ENCODE data around the gene CADPS2. TPM values are rescaled to one million over a fixed set of nuclear protein-coding genes. Genes with fewer than 3 reads are reported as not detected.

The CADPS2 gene
- polyA plus RNA-seq, 1 donor: 15.1 TPM

DNA sequence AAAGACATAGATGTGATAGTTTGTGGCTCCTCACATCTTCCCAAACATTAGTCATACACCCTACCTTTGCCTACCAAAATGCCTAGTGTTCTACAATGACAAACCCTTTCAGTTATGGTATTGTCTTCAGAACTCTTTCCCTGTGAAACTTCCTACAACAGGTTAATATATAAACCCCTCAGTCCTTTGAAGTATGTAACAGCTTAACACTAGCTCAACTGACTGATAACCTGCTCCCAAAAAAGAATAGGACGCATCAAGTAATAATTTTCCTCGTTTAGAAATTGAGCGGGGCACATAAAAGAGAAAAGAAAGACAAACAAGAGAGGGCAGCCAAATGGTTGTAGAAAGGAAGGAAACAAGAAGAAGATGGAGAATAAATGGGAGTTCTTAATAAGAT lies 133.7 kb downstream of the CADPS2 start:
- no CpG with 5 or more reads among the region's 3 CpGs for WGBS (ENCODE audit: insufficient coverage, low lambda C conversion rate)
- no peak for DNase-seq
- no peak overlapping the region for H3K27ac ChIP-seq (ENCODE audit: low read length)
- H3K27me3 ChIP-seq (ENCODE audit: control insufficient read depth, insufficient read depth, low read length): no peaks in the 10 kb centered on the region
- no peaks in the 10 kb centered on the region for H3K4me1 ChIP-seq (ENCODE audit: control insufficient read depth, insufficient read depth, low read length)
- H3K36me3 ChIP-seq (ENCODE audit: control insufficient read depth, insufficient read depth, low read length): no peaks in the 10 kb centered on the region
- no peaks in the 10 kb centered on the region for H3K9me3 ChIP-seq (ENCODE audit: control insufficient read depth, low read depth, low read length)
- no peak overlapping the region for H3K4me3 ChIP-seq (ENCODE audit: low read length)

DNA sequence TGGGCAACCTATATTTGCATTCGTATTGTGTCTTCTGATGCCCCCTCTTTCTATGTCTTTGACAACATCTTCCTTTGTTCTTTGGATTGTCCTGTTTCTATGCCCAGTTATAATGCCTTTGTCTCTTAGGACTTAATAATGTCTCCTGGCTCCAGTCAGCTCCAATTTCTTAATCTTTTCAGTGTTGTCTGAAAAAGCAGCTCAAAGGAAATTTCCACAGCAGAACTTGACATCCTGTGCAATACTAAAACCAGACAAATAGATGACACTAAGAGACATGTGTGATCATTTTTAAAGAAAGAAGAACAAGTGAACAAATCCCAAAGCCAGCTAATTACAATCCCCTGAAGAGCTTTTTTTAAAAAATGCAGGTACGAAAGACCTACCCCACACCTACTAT lies 135.9 kb downstream of the CADPS2 start:
- Histone ChIP-seq H3K27ac (ENCODE audit: low read length) (no peak overlapping the region), H3K36me3 (ENCODE audit: control insufficient read depth, insufficient read depth, low read length) (no peaks in the 10 kb centered on the region), H3K9me3 (ENCODE audit: control insufficient read depth, low read depth, low read length) (no peaks in the 10 kb centered on the region), H3K27me3 (ENCODE audit: control insufficient read depth, insufficient read depth, low read length) (no peaks in the 10 kb centered on the region), H3K4me3 (ENCODE audit: low read length) (no peak overlapping the region), H3K4me1 (ENCODE audit: control insufficient read depth, insufficient read depth, low read length) (no peaks in the 10 kb centered on the region)
- DNase-seq: no peak
- WGBS (ENCODE audit: insufficient coverage, low lambda C conversion rate): 100% methylated on average over 1 of the region's 2 CpGs

DNA sequence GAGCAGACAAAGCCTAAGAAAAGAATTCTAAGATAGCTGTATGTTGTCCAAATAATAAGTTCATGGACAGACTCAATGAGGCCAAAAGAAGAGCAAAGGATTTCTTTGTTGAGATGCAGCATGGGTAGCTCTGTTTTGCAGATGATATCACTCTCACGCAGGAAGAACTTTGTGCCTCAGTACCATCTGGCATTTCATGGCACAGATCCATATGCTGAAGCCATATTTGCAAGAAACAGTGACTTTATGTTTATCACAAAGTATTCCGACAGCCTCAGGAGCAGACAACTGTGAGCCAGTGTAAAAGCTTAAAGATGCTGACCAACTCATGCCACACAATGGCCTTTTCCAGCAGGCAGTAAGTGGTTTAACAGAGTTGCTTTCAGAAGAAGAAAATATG lies 138.1 kb downstream of the CADPS2 start:
- no peak overlapping the region for H3K27ac ChIP-seq (ENCODE audit: low read length)
- no CpG with 5 or more reads among the region's 2 CpGs for WGBS (ENCODE audit: insufficient coverage, low lambda C conversion rate)
- H3K36me3 ChIP-seq (ENCODE audit: control insufficient read depth, insufficient read depth, low read length): no peaks in the 10 kb centered on the region
- H3K4me1 ChIP-seq (ENCODE audit: control insufficient read depth, insufficient read depth, low read length): no peaks in the 10 kb centered on the region
- H3K4me3 ChIP-seq (ENCODE audit: low read length): no peak overlapping the region
- peak in 1 of 2 donors; percentile 6 for DNase-seq
- H3K27me3 ChIP-seq (ENCODE audit: control insufficient read depth, insufficient read depth, low read length): no peaks in the 10 kb centered on the region
- no peaks in the 10 kb centered on the region for H3K9me3 ChIP-seq (ENCODE audit: control insufficient read depth, low read depth, low read length)

DNA sequence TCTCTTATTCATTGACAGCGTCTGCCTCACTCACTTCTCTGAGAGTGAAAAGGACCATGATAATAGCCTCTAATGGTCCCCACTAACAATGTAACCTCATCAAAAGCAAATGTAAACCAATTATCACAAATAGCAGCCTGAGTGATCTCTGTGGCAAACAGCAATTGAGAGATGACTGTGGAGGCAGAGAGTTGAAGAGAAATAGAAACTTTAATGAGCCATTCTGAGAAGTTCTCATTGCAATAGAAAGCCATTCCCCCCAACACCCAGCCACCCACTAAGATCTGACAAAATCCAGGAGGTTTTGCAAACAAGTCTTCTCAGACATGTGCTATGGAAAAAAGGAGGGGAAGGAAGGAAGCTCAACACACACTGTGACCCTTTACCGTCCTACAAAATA lies 139.3 kb downstream of the CADPS2 start:
- DNase-seq: no peak
- WGBS (ENCODE audit: insufficient coverage, low lambda C conversion rate): 86% methylated on average over 1 of the region's 2 CpGs
- no peaks in the 10 kb centered on the region for H3K4me1 ChIP-seq (ENCODE audit: control insufficient read depth, insufficient read depth, low read length)
- H3K36me3 ChIP-seq (ENCODE audit: control insufficient read depth, insufficient read depth, low read length): no peaks in the 10 kb centered on the region
- no peak overlapping the region for H3K27ac ChIP-seq (ENCODE audit: low read length)
- no peaks in the 10 kb centered on the region for H3K27me3 ChIP-seq (ENCODE audit: control insufficient read depth, insufficient read depth, low read length)
- no peaks in the 10 kb centered on the region for H3K9me3 ChIP-seq (ENCODE audit: control insufficient read depth, low read depth, low read length)
- H3K4me3 ChIP-seq (ENCODE audit: low read length): no peak overlapping the region

DNA sequence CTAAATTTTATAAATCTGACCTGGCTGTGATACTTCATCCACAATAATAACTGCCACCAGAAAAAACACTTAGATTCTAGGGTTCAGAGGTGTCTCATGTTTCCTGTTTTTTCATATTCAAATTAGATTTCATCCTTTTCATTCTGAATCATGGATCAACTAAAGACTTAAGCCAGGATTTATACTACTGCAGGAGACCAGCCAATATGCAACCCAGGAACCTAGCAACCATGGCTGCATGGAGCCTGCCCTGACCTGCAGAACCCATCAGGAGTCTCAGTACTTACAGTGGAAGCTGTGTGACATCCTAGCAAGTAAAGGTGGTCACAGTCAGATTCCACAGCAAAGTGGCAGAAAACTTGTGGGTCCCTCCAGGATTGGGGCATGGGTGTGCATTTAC lies 143.0 kb downstream of the CADPS2 start:
- Histone ChIP-seq H3K4me3 (ENCODE audit: low read length) (no peak overlapping the region), H3K27ac (ENCODE audit: low read length) (no peak overlapping the region), H3K4me1 (ENCODE audit: control insufficient read depth, insufficient read depth, low read length) (no peaks in the 10 kb centered on the region), H3K27me3 (ENCODE audit: control insufficient read depth, insufficient read depth, low read length) (no peaks in the 10 kb centered on the region), H3K9me3 (ENCODE audit: control insufficient read depth, low read depth, low read length) (no peaks in the 10 kb centered on the region), H3K36me3 (ENCODE audit: control insufficient read depth, insufficient read depth, low read length) (no peaks in the 10 kb centered on the region)
- no peak for DNase-seq

DNA sequence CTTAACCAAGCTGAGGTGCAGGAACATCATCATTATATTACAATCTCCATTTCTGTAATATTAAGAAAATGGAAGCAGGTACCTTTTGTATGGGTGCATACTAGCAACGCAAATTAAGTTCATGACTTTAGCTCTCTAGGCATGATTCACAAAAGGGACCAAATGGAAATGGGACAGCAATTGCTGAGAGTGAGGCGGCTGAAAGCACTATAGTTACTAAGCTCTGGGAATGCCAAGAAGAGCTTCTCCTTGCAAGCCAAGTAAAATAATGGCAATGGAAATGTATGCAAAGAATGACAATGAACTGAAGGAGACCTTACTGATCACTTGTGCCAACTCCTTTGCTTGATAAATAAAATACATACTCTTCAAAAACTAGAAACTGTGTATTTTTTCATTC lies 147.3 kb downstream of the CADPS2 start:
- DNase-seq: no peak
- 100% methylated on average over 1 of the region's 2 CpGs for WGBS (ENCODE audit: insufficient coverage, low lambda C conversion rate)
- no peaks in the 10 kb centered on the region for H3K4me1 ChIP-seq (ENCODE audit: control insufficient read depth, insufficient read depth, low read length)
- no peaks in the 10 kb centered on the region for H3K36me3 ChIP-seq (ENCODE audit: control insufficient read depth, insufficient read depth, low read length)
- H3K27ac ChIP-seq (ENCODE audit: low read length): no peak overlapping the region
- H3K4me3 ChIP-seq (ENCODE audit: low read length): no peak overlapping the region
- H3K9me3 ChIP-seq (ENCODE audit: control insufficient read depth, low read depth, low read length): no peaks in the 10 kb centered on the region
- no peaks in the 10 kb centered on the region for H3K27me3 ChIP-seq (ENCODE audit: control insufficient read depth, insufficient read depth, low read length)

DNA sequence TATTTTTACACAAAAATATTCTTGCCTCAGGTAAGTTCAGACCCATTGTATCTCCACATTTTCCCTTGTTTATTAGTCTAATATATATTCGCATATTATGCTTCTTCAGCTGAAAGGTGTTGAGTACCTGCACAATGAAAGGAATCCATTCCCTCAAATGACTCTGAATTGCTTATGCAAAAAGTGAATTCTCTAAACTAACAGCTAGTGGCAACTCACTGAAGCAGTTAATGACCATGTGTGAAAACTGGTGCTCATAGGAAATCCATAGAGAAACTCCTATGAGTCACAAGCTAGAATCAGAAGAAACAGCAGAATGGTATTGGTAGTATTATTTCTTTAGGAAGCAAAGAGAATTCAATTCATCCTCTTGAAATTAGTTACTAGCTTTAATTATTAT lies 150.1 kb downstream of the CADPS2 start:
- H3K4me3 ChIP-seq (ENCODE audit: low read length): no peak overlapping the region
- H3K4me1 ChIP-seq (ENCODE audit: control insufficient read depth, insufficient read depth, low read length): no peaks in the 10 kb centered on the region
- no peaks in the 10 kb centered on the region for H3K9me3 ChIP-seq (ENCODE audit: control insufficient read depth, low read depth, low read length)
- H3K36me3 ChIP-seq (ENCODE audit: control insufficient read depth, insufficient read depth, low read length): no peaks in the 10 kb centered on the region
- H3K27ac ChIP-seq (ENCODE audit: low read length): no peak overlapping the region
- H3K27me3 ChIP-seq (ENCODE audit: control insufficient read depth, insufficient read depth, low read length): no peaks in the 10 kb centered on the region
- no peak for DNase-seq
- whole genome bisulfite sequencing (ENCODE audit: insufficient coverage, low lambda C conversion rate): 100% methylated on average over 1 of the region's 1 CpG

DNA sequence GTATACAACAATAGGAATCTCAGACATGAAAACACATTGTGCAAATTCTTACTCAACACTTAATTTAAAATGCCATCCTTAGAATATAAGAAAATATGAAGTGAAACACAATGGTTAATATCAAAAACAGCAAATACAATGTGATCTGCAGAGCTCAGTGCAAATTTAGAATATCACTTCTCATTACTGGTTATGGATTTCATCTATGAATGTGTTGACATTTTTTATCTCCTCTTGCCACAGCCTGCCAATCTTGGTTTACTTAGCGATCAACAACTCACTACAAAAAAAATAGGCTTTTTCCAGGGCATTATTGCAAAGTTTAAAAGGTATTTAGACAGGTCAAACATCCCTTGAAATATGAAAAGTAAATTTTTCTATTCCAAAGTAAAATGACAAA lies 158.5 kb downstream of the CADPS2 start:
- 67% methylated on average over 1 of the region's 1 CpG for WGBS (ENCODE audit: insufficient coverage, low lambda C conversion rate)
- Histone ChIP-seq H3K36me3 (ENCODE audit: control insufficient read depth, insufficient read depth, low read length) (no peaks in the 10 kb centered on the region), H3K27me3 (ENCODE audit: control insufficient read depth, insufficient read depth, low read length) (no peaks in the 10 kb centered on the region), H3K9me3 (ENCODE audit: control insufficient read depth, low read depth, low read length) (no peaks in the 10 kb centered on the region), H3K4me1 (ENCODE audit: control insufficient read depth, insufficient read depth, low read length) (no peaks in the 10 kb centered on the region), H3K27ac (ENCODE audit: low read length) (no peak overlapping the region), H3K4me3 (ENCODE audit: low read length) (no peak overlapping the region)
- no peak for DNase-seq

DNA sequence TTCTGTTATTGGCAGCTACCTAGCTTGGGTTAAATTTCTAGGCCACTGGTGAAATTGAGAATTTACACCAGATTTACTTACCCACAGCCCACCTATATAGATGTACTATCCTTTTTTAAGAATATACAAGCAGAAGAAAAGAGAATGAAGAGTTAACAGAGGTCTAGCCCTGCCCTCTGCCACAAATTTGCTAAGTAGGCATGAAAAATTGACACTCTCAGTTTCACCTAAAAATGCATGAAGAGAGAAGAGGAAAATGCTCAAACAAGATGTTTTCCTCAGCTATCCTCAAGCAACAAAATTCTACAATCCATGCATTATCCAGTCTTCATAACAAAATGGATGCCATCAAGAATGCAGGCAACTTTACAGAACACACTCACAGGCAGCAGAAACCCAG lies 158.9 kb downstream of the CADPS2 start:
- Histone ChIP-seq H3K27me3 (ENCODE audit: control insufficient read depth, insufficient read depth, low read length) (no peaks in the 10 kb centered on the region), H3K36me3 (ENCODE audit: control insufficient read depth, insufficient read depth, low read length) (no peaks in the 10 kb centered on the region), H3K4me3 (ENCODE audit: low read length) (no peak overlapping the region), H3K9me3 (ENCODE audit: control insufficient read depth, low read depth, low read length) (no peaks in the 10 kb centered on the region), H3K4me1 (ENCODE audit: control insufficient read depth, insufficient read depth, low read length) (no peaks in the 10 kb centered on the region), H3K27ac (ENCODE audit: low read length) (no peak overlapping the region)
- DNase-seq: no peak

DNA sequence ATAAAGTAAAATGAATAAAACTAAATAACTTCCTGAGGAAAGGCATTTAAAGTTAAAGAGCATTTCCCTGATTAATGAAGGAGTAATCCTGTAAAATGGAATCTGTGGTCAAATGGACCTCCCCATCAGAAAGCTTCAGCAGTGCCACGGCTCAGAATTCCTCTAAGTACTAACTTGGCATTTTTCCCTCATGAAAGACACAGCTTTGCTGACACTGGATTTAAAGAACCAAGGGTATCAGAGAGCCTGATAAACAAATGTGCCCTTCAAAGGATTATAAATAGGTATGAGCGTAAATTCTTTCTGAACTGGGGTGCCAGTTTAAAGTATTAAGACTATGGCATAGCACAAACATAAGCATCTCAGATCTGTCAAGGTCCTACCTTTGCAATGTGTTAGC lies 159.4 kb downstream of the CADPS2 start:
- WGBS (ENCODE audit: insufficient coverage, low lambda C conversion rate): 80% methylated on average over 1 of the region's 2 CpGs
- no peak for DNase-seq
- H3K36me3 ChIP-seq (ENCODE audit: control insufficient read depth, insufficient read depth, low read length): no peaks in the 10 kb centered on the region
- H3K27ac ChIP-seq (ENCODE audit: low read length): no peak overlapping the region
- H3K4me1 ChIP-seq (ENCODE audit: control insufficient read depth, insufficient read depth, low read length): no peaks in the 10 kb centered on the region
- no peaks in the 10 kb centered on the region for H3K27me3 ChIP-seq (ENCODE audit: control insufficient read depth, insufficient read depth, low read length)
- H3K9me3 ChIP-seq (ENCODE audit: control insufficient read depth, low read depth, low read length): no peaks in the 10 kb centered on the region
- no peak overlapping the region for H3K4me3 ChIP-seq (ENCODE audit: low read length)

DNA sequence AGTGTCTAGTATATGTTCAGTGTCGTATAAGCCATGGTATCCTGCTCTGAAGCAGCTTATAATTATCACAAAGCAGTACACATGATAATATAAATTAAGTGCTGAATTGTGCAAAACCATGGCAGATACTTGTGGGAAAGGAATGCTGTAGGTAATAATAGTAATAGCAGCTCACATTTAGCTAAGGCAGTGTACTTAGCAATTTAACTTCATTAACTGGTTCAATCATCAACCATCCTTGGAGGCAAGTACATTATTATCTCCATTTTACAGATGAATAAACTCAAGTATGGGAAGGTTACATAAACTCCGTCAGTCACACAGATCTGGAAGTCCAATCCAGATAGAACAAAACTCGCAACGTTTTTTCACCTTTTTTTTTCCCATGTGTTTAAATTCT lies 161.9 kb downstream of the CADPS2 start:
- H3K27me3 ChIP-seq (ENCODE audit: control insufficient read depth, insufficient read depth, low read length): no peaks in the 10 kb centered on the region
- no peak overlapping the region for H3K4me3 ChIP-seq (ENCODE audit: low read length)
- no peaks in the 10 kb centered on the region for H3K4me1 ChIP-seq (ENCODE audit: control insufficient read depth, insufficient read depth, low read length)
- H3K27ac ChIP-seq (ENCODE audit: low read length): no peak overlapping the region
- no peaks in the 10 kb centered on the region for H3K36me3 ChIP-seq (ENCODE audit: control insufficient read depth, insufficient read depth, low read length)
- WGBS (ENCODE audit: insufficient coverage, low lambda C conversion rate): 67% methylated on average over 3 of the region's 4 CpGs
- no peak for DNase-seq
- H3K9me3 ChIP-seq (ENCODE audit: control insufficient read depth, low read depth, low read length): no peaks in the 10 kb centered on the region

All from large intestine (tissue), 3 donors.